HG02970 (cell line): ENCODE results near the gene KRTAP4-16.
"Not testable (repeated sequence)": the region's sequence is repeated elsewhere in the genome, so short reads cannot be mapped to it uniquely, and the experiment has no call there.

Experiments
- ATAC-seq: cut with Tn5 transposase; IDR thresholded peaks from one replicate; pipeline ENCODE4 v1.9.1; 2021; ENCODE audit warnings: mild to moderate bottlenecking, moderate library complexity, moderate number of reproducible peaks; ENCODE audit not compliant: unreplicated experiment, low FRiP score

KRTAP4-16 gene

DNA sequence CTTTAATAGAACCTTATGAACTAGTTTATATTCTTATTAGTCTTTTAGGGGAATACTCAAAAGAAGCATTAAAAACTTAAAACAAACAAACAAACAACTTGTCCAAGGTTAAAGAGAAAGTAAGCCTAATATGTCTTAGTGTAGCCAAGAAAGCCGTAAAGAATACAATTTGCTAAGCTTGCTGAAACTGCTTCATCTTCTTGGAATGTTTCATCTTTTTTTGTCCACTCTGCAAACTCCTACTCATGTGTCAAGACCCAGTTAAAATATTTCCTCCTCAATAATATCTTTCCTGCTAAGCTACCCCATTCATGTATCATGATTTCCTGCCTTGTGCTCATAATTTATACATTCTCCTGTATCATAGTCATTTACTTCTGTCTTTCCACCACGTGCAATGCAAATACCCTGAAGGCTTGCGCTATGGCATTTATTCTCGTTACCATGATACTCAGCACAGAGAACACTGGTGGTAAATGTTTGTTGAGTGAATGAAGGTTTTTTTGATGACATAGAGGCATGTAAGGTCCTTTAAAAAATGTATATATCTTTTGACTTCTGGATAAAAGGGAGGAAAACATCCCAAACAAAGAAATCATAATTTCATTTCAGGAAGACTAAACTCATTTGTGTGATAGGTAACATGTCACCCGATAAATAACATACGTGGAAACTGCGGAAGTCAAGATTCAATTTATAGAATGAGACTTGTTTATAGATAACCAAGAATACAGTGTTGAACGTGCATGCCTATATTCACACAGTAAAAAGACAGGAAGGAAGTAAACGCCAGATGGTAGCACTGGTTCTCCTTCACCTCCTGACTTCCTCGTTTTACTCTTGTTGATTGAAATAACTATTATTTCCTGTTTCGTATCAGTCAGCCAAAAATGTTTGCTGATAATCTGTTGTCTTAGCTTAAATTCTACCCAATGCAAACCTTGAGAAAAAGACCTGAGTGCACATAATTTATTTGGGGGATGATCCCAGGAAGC, 18.0 kb upstream of the KRTAP4-16 start:
- not testable (repeated sequence) for ATAC-seq

DNA sequence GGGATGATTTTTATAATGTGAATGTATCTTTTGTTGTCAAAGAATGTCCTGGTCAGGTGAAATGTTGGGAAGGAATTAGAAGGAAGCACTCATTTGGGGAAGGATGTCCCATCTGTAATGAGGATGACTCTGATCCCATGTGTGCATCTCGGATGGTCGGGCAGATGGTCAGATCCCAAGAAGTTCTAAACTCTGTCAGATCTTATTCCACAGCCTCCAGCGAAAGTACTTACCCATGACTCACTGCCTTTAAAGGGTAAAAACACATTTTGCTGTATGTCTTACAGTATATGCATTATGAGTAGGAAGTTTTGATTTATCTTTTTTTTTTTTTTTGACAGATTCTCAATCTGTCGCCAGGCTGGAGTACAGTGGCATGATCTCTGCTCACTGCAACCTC, 16.7 kb upstream of the KRTAP4-16 start:
- ATAC-seq = no peak

DNA sequence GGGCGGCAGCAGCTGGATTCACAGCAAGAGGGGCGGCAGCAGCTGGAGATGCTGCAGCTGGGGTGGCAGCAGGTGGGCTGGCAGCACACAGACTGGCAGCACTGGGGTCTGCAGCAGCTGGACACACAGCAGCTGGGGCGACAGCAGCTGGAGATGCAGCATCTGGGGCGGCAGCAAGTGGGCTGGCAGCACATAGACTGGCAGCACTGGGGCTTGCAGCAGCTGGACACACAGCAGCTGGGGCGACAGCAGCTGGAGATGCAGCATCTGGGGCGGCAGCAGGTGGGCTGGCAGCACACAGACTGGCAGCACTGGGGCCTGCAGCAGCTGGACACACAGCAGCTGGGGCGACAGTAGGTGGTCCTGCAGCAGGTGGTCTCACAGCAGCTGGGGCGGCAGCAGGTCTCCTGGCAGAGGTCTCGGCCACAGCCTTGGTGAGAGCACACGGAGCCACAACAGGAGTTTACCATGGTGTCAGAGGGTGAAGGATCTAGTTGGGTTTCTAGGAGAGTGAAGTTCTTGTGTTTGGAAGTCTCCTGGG, 15.9 kb upstream of the KRTAP4-16 start, which contains the start of gene KRTAP4-11:
TSS of gene KRTAP4-11 (minus strand) at position 528 of the 541 bp plus-strand sequence. CDS start at position 470, 58 bp downstream.
- ATAC-seq = not testable (repeated sequence)

DNA sequence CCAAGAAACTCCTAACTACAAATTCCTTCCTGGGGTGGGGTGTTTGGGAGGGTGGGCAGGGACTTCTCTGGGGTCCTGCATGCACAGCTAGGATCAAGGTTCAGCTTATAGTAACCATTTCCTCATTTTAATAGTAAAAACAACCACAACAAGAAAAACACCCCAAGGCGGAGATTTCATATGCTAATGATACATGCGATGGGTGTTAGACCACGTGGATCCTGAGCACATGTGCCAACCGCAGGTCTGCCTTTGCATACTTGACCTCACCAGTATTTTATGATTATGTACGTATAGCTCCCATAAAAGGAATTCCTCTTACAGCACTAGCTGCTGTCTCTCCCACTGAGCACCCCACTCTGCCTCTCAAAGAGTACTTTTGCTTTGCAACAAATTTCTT, 14.3 kb upstream of the KRTAP4-16 start:
- ATAC-seq = no peak

DNA sequence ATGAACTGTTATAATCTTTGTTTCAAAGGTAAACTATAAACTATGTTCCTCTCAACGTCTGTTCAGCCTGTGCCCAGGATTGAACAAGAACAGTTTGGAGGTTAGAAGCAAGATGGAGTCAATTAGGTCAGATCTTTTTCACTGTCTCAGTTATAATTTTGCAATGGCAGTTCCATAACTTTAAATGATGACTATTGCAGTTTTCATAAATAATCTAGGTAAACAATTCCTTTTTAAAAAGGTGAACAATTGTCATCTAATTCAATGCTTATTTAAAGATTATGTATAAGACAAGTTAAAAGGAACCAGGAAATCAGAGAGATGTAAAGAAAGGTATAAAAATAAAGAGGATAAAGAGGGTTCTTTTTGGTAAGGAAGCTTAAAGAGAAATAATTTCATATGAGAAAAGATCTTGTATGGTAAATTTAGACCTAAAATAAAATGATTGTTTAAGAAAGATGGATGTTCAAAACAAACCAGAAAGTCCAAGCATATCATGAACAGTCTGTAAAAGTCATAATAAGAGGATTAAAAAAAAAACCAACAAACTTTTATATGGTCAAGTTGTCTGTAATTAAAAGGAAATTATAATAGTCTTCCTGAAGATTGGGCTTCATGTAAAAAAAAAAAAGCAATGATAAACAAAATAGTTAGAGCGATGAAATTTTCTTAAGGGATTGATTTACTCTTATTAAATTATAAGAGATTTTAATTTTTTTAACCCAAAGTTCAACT, 9.3 kb upstream of the KRTAP4-16 start:
- no peak for ATAC-seq

DNA sequence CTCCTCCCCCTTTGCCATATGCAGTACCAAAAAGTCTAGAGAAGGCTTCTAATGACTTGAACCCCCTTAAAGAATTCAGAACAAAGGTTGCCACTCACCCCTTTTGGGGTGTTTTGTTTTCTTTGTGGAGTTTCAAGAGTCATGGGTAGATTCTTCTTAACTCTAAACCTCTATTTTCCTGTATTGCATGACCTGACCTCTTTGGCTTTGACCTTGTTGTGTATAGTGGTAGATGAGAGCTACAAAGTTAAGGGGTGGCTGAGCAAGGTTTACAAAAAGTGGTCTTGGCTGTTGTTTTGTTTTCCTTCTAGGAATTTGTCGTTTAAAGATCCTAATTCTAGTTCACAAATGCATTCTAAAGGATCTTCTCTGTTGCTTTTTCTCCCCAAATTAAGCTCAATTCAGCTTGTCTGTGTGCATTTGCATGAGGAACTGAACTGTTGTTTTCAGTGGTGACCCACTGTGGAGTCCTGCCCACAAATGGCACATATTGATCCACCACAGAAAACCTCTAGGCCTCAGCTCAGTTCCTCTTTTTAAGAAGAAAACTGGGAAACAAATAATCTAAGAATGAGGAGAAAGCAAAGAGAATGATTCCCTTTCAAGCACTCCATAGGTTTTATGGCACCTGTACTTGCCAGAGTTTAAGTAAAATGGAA, 6.8 kb upstream of the KRTAP4-16 start:
- ATAC-seq = not testable (repeated sequence)

DNA sequence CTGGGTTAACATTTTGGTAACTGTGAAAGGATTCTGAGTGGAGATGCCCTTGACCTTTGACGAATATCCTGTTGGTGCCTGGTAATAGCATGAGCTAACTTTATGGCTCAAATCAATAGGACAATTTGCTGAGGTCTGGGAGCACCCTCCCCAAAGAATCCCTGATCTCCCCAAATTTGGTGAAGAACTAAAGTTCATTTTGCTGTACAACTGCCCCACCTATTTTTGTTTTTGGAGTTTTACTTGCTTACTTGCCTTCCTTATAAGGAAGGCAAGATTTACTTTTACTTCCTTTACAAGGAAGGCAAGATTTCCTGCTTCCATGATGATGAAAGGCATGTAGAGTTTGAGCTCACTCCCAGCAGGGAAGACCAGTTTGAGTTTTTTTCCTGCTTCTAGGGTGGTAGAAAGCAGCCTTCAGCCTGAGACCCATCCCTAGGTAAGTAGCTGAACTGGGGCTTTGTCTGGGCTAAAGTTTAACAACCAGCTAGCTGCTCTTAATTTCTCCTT, 6.0 kb upstream of the KRTAP4-16 start:
- no peak for ATAC-seq

DNA sequence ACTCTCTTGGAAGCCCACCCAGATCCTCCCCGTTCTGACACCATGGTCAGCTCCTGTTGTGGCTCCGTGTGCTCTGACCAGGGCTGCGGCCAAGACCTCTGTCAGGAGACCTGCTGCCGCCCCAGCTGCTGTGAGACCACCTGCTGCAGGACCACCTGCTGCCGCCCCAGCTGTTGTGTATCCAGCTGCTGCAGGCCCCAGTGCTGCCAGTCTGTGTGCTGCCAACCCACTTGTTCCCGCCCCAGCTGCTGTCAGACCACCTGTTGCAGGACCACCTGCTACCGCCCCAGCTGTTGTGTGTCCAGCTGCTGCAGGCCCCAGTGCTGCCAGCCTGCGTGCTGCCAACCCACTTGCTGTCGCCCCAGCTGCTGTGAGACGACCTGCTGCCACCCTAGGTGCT, 3.3 kb upstream of the KRTAP4-16 start, which contains the start of gene KRTAP4-9:
TSS of gene KRTAP4-9 (plus strand) at position 43 of the 400 bp plus-strand sequence. CDS start at position 43, 0 bp downstream.
- ATAC-seq = not testable (repeated sequence)

DNA sequence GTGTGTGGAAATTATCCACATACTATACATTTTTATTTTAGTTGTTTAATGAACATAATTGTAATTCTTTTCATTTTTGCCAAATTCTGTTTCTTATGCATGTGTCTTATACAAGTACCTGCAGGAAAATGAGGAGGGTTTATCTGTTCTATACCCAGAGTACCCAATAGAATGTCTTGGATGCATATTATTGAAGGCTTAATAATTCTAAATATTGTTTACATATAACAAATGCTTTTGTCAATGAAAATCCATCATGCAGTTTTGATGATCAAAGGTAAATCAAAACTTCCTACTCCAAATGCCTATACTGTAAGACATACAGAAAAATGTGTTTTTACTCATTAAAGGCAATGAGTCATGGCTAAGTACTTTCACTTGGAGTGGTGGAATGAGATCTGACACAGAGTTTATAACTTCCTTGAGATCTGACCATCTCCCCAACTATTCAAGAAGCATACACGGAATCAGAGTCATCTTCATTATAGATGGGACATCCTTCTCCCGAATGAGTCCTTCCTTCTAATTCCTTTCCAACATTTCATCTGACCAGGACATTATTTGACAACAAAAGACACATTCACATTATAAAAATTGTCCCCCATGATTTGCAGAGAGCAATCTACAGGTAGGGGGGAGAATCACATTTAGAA, 2.5 kb upstream of the KRTAP4-16 start:
- not testable (repeated sequence) for ATAC-seq

DNA sequence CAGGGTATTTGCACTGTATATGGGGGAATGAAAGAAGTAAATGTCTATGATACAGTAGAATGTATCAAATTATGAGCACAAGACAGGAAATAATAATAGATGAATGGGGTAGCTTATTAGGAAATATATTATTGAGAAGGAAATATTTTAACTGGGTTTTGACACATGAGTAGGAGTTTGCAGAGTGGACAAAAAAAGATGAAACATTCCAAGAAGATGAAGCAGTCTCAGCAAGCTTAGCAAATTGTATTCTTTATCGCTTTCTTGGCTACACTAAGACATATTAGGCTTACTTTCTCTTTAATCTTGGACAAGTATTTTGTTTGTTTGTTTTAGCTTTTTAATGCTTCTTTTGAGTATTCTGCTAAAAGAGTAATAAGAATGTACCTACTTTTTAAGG, 1.9 kb upstream of the KRTAP4-16 start:
- ATAC-seq = no peak

DNA sequence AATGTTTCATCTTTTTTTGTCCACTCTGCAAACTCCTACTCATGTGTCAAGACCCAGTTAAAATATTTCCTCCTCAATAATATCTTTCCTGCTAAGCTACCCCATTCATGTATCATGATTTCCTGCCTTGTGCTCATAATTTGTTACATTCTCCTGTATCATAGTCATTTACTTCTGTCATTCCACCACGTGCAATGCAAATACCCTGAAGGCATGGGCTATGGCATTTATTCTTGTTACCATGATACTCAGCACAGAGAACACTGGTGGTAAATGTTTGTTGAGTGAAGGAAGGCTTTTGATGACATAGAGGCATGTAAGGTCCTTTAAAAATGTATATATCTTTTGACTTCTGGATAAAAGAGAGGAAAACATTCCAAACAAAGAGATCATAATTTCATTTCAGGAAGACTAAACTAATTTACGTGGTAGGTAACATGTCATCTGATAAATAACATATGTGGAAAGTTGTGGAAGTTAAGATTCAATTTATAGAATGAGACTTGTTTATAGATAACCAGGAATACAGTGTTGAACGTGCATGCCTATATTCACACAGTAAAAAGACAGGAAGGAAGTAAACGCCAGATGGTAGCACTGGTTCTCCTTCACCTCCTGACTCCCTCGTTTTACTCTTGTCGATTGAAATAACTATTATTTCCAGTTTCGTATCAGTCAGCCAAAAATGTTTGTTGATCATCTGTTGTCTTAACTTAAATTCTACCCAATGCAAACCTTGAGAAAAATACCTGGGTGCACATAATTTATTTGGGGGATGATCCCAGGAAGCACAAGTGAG, 2.1 kb downstream of the KRTAP4-16 start:
- not testable (repeated sequence) for ATAC-seq

DNA sequence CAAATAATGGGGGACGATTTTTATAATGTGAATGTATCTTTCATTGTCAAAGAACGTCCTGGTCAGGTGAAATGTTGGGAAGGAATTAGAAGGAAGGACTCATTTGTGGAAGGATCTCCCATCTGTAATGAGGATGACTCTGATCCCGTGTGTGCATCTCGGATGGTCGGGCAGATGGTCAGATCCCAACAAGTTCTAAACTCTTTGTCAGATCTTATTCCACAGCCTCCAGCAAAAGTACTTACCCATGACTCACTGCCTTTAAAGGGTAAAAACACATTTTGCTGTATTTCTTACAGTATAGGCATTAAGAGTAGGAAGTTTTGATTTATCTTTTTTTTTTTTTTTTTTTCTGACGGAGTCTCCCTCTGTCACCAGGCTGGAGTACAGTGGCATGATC, 3.5 kb downstream of the KRTAP4-16 start:
- ATAC-seq = no peak

DNA sequence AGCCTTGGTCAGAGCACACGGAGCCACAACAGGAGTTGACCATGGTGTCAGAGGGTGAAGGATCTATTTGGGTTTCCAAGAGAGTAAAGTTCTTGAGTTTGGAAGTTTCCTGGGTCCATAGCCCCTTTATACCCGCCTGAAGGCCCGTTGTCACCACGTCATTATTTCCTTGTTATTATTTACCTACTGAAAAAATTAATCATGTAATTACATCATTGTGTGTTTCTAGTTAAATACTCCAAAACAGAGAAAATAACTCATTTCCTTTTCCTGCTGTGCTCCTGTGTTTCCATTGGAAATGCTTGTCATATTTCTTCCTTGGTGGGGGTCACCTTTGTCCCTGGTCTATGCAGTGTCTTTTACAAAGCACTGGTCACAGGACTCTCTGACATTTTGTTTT, 4.0 kb downstream of the KRTAP4-16 start, which contains the start of gene KRTAP4-8:
TSS of gene KRTAP4-8 (minus strand) at position 101 of the 400 bp plus-strand sequence. CDS start at position 43, 58 bp downstream.
- no peak for ATAC-seq

DNA sequence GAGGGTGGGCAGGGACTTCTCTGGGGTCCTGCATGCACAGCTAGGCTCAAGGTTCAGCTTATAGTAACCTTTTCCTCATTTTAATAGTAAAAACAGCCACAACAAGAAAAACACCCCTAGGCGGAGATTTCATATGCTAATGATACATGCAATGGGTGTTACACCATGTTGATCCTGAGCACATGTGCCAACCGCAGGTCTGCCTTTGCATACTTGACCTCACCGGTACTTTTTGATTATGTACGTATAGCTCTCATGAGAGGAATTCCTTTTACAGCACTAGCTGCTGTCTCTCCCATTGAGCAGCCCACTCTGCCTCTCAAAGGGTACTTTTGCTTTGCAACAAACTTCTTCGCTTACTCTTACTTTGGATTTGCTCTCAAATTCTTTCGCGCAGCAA, 6.0 kb downstream of the KRTAP4-16 start:
- ATAC-seq = no peak

DNA sequence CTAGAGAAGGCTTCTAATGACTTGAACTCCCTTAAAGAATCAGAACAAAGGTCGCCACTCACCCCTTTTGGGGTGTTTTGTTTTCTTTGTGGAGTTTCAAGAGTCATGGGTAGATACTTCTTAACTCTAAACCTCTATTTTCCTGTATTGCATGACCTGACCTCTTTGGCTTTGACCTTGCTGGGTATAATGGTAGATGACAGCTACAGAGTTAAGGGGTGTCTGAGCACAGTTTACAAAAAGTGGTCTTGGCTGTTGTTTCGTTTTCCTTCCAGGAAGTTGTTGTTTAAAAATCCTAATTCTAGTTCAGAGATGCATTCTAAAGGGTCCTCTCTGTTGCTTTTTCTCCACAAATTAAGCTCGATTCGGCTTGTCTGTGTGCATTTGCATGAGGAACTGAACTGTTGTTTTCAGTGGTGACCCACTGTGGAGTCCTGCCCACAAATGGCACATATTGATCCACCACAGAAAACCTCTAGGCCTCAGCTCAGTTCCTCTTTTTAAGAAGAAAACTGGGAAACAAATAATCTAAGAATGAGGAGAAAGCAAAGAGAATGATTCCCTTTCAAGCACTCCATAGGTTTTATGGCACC, 13.2 kb downstream of the KRTAP4-16 start:
- not testable (repeated sequence) for ATAC-seq

DNA sequence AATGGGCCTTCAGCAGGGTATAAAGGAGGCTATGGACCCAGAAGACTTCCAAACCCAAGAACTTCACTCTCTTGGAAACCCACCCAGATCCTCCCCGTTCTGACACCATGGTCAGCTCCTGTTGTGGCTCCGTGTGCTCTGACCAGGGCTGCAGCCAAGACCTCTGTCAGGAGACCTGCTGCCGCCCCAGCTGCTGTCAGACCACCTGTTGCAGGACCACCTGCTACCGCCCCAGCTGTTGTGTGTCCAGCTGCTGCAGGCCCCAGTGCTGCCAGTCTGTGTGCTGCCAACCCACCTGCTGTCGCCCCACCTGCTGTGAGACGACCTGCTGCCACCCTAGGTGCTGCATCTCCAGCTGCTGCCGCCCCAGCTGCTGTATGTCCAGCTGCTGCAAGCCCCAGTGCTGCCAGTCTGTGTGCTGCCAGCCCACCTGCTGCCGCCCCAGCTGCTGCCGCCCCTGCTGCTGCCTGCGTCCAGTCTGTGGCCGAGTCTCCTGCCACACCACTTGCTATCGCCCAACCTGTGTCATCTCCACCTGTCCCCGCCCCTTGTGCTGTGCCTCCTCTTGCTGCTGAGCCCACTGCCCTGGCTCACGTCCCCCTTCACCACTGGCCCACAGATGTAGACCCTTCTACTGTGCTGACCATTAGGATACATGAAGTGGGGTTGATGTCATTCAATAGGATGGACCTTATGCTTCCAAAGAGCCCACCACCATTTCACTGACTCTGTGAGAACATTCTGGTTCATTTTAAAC, 17.7 kb downstream of the KRTAP4-16 start, which contains the start of gene KRTAP4-7:
TSS of gene KRTAP4-7 (plus strand) at position 51 of the 757 bp plus-strand sequence. CDS start at position 108, 57 bp downstream.
- not testable (repeated sequence) for ATAC-seq

DNA sequence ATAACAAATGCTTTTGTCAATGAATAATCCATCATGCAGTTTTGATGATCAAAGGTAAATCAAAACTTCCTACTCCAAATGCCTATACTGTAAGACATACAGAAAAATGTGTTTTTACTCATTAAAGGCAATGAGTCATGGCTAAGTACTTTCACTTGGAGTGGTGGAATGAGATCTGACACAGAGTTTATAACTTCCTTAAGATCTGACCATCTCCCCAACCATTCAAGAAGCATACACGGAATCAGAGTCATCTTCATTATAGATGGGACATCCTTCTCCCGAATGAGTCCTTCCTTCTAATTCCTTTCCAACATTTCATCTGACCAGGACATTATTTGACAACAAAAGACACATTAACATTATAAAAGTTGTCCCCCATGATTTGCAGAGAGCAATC, 18.6 kb downstream of the KRTAP4-16 start:
- ATAC-seq = not testable (repeated sequence)
